ENCODE results near the gene CHD1L.

CHD1L gene

DNA sequence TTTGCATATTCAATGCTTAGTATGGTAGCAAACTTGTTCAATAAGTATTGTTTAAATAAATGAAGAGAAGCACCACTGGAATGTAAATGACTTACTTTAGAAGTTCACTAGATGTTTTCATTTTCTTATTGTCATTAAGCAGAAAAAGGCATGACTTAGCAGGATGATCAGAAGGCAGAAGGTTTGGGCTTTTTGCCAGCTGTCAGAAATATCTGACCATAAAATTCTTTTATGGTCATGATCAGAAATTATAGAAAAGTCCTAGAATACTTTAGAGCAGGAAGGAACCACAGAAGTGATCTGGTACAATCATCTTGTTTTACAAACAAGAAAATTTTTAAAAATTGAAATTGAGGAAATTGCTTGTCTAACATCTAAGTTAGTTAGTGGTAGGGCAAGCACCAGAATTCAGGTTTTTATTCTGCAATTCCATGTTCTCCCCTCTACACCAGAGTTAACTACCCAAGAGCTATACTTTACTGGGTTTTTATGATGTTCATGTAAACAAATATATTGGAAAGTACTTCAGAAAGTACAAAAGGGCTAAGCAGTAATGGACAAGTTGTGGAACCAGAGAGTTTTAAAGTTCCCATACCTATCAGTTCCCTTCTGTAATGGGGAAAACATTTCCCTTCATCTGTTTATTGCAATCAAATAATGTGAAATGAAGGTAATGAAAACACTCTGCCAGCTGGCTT lies 27.5 kb upstream of the CHD1L start:
- H3K4me3 ChIP-seq (ENCODE audit: low read depth, low read length), result no peak overlapping the region
- TF ChIP-seq, protein P1, sequence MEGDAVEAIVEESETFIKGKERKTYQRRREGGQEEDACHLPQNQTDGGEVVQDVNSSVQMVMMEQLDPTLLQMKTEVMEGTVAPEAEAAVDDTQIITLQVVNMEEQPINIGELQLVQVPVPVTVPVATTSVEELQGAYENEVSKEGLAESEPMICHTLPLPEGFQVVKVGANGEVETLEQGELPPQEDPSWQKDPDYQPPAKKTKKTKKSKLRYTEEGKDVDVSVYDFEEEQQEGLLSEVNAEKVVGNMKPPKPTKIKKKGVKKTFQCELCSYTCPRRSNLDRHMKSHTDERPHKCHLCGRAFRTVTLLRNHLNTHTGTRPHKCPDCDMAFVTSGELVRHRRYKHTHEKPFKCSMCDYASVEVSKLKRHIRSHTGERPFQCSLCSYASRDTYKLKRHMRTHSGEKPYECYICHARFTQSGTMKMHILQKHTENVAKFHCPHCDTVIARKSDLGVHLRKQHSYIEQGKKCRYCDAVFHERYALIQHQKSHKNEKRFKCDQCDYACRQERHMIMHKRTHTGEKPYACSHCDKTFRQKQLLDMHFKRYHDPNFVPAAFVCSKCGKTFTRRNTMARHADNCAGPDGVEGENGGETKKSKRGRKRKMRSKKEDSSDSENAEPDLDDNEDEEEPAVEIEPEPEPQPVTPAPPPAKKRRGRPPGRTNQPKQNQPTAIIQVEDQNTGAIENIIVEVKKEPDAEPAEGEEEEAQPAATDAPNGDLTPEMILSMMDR (IDR thresholded peaks at IDR 0.05; ENCODE audit: insufficient read depth, low read depth, low read length, missing control alignments), result no peak
- no peak for DNase-seq (ENCODE audit: low read depth)

DNA sequence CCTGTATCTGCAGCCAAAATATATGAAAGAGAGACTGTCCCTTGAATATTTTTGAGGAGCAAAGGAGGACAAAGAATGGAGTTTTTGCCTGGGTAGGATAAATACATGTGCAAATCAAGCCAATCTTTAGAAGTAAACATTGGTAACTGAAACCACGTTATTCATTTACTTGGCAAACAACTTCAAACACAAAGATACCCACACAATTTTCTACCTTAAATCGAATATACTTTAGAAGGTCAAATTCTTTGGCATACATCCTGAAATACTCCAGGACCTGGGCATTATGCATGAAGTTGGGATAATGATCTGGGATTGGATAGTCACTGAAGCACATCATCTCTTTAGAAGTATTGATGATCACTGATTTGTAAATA lies 27.0 kb upstream of the CHD1L start:
- DNase-seq (ENCODE audit: low read depth), result no peak
- TF ChIP-seq, protein P1 (IDR thresholded peaks at IDR 0.05; ENCODE audit: insufficient read depth, low read depth, low read length, missing control alignments), result no peak
- H3K4me3 ChIP-seq (ENCODE audit: low read depth, low read length), result no peak overlapping the region

DNA sequence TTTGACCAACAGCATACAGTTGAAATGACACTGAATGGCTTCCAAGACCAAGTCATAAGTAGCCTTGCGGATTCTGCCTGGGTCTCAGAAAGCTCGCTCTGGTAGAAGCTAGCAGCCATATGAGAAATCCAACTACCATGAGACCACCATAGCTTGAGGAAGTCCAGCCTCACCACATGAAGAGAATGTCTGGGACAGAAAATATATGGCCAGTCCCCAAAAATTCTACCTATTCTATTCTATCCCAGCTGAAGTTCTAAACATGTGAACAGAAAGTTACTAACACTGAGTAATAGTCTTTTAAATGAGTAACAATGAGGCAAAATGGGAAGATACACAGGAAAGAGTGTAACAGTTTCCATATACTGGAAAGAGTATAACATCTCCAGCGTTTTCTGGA lies 26.4 kb upstream of the CHD1L start:
- DNase-seq (ENCODE audit: low read depth), result no peak
- H3K4me3 ChIP-seq (ENCODE audit: low read depth, low read length), result no peak overlapping the region
- TF ChIP-seq, protein P1 (IDR thresholded peaks at IDR 0.05; ENCODE audit: insufficient read depth, low read depth, low read length, missing control alignments), result no peak

DNA sequence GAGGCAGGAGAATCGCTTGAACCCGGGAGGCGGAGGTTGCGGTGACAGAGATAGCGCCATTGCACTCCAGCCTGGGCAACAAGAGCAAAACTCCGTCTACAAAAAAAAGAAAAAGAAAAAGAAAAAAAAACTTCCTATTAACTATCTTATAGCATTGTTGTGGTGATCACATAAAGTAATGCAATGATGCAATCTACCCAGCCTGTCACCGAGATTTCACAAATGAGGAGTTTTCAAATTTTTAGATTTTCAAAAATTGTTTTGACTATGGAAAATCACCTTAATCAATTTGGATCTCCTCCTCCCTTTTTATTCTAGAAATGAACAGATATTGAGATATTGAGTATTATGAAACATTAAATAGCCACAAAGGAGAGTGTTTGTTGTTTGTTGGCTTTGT lies 25.3 kb upstream of the CHD1L start:
- H3K4me3 ChIP-seq (ENCODE audit: low read depth, low read length), result no peak overlapping the region
- TF ChIP-seq, protein P1 (IDR thresholded peaks at IDR 0.05; ENCODE audit: insufficient read depth, low read depth, low read length, missing control alignments), result no peak
- DNase-seq (ENCODE audit: low read depth), result no peak

DNA sequence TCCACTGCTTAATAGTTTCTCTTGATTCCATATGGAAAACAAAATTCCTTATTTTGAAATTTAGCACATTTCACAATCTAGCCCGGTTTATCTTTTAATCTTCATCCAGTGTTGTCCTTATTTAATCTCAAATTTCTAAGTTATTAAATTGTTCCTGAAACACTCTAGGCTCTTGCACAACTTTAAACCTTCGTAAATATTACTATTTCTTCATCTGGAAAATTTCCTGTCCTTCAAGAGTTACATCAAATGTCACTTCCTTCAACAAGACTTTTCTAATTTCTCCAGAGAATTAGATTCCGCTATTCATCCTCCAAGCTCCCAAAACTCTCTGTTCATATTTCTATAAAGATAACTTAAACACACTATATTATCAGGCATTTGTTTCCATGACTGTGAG lies 23.9 kb upstream of the CHD1L start:
- TF ChIP-seq, protein P1 (IDR thresholded peaks at IDR 0.05; ENCODE audit: insufficient read depth, low read depth, low read length, missing control alignments), result no peak
- no peak for DNase-seq (ENCODE audit: low read depth)
- H3K4me3 ChIP-seq (ENCODE audit: low read depth, low read length), result no peak overlapping the region

DNA sequence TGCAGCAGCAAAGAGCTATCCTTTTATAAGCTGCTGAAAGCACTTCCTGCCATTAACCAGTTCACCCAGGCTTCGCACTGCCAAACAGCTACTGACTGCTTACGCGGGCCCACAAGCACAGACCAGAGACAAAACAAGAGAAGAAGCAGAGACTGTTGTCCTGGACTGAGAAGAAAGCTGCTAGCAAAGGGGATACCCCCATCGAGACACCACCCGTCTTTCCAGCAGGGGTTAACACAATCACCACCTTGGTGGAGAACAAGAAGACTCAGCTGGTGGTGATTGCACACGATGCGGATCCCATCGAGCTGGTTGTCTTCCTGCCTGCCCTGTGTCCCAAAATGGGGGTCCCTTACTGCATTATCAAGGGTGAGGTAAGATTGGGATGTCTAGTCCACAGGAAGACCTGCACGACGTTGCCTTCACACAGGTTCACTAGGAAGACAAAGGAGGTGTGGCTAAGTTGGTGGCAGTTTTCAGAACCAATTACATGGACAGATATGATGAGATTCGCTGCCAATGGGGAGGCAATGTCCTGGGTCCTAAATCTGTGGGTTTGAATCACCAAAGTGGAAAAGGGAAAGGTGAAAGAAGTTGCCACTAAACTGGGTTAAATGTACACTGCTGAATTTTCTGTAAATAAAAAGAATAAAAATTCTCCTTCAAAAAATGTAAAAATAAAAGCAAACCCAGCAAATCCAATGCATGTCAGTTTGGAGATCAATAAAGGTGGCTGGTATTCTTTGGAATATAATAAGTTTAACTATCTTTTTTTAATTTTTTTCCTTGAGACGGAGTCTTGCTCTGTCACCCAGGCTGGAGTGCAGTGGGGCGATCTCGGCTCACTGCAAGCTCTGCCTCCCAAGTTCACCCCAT lies 18.5 kb upstream of the CHD1L start:
- TF ChIP-seq, protein P1 (IDR thresholded peaks at IDR 0.05; ENCODE audit: insufficient read depth, low read depth, low read length, missing control alignments), result no peak
- no peak for DNase-seq (ENCODE audit: low read depth)
- no peak overlapping the region for H3K4me3 ChIP-seq (ENCODE audit: low read depth, low read length)
